T-helper 1 cell treated with Interleukin-12 subunit alpha and Interleukin-12 subunit beta and Interleukin-4 antibody, amounts not matched to agents 30 μg/mL and 1 μg/mL, for 36 hours (primary cell): Measurements from ENCODE around the gene GNB3.

Experiments used
- H3K27ac Mint-ChIP-seq: one replicate; pipeline ENCODE4 v1.8.0; 2021; ENCODE audit warnings: mild to moderate bottlenecking, mixed read lengths
- H3K27me3 Mint-ChIP-seq: one replicate; pipeline ENCODE4 v1.8.0; 2021; ENCODE audit warnings: low read depth, mixed read lengths
- H3K36me3 Mint-ChIP-seq: one replicate; pipeline ENCODE4 v1.8.0; 2021; ENCODE audit warnings: low read depth, mixed read lengths
- H3K4me1 Mint-ChIP-seq: one replicate; pipeline ENCODE4 v1.8.0; 2021; ENCODE audit warnings: low read depth, mixed read lengths
- H3K4me3 Mint-ChIP-seq: one replicate; pipeline ENCODE4 v1.8.0; 2021; ENCODE audit warnings: mild to moderate bottlenecking, moderate library complexity, mixed read lengths
- H3K9me3 Mint-ChIP-seq: one replicate; pipeline ENCODE4 v1.8.0; 2021; ENCODE audit warnings: mixed read lengths

GNB3 gene

DNA sequence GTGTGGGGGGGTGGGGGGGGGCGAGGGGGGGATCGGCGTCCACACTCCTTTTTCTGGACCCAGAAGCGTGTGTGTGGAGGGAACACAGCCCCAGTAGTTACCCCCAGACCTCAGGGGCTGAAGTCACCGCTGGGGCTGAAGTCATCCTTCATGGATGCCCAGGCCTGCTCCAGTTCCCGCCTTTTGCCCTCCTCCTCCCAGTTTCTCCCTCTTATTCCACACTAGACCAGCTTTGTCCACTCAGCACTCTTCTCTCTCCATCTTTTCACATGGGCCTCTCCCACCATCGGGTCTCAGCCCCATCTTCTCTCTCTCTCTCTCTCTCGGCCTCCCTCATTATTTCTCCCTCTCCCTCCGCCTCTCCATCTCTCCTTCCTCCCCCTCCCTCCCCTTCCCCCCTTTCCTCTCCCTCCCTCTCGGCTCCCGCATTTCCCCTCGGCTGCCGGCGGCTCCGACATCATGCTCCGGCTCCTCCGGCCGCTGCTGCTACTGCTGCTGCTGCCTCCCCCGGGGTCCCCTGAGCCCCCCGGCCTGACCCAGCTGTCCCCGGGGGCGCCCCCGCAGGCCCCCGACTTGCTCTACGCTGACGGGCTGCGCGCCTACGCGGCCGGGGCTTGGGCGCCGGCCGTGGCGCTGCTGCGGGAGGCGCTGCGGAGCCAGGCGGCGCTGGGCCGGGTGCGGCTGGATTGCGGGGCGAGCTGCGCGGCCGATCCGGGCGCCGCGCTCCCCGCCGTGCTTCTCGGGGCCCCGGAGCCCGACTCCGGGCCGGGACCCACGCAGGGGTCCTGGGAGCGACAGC lies 12.5 kb upstream of the GNB3 start, which contains the start of gene P3H3:
Gene P3H3, plus strand, starts transcription at position 426 of the 799 bp plus-strand sequence. Its CDS starts 34 bp downstream, at position 460.
- peaks cover 61% of the 10 kb centered on the region for H3K27me3 Mint-ChIP-seq
- no peaks in the 10 kb centered on the region for H3K9me3 Mint-ChIP-seq
- peak within 1 kb of the TSS; percentile 85 for H3K4me3 Mint-ChIP-seq
- peak within 1 kb of the TSS; percentile 72 for H3K27ac Mint-ChIP-seq
- no peaks in the 10 kb centered on the region for H3K36me3 Mint-ChIP-seq
- H3K4me1 Mint-ChIP-seq, result peaks cover 18% of the 10 kb centered on the region

DNA sequence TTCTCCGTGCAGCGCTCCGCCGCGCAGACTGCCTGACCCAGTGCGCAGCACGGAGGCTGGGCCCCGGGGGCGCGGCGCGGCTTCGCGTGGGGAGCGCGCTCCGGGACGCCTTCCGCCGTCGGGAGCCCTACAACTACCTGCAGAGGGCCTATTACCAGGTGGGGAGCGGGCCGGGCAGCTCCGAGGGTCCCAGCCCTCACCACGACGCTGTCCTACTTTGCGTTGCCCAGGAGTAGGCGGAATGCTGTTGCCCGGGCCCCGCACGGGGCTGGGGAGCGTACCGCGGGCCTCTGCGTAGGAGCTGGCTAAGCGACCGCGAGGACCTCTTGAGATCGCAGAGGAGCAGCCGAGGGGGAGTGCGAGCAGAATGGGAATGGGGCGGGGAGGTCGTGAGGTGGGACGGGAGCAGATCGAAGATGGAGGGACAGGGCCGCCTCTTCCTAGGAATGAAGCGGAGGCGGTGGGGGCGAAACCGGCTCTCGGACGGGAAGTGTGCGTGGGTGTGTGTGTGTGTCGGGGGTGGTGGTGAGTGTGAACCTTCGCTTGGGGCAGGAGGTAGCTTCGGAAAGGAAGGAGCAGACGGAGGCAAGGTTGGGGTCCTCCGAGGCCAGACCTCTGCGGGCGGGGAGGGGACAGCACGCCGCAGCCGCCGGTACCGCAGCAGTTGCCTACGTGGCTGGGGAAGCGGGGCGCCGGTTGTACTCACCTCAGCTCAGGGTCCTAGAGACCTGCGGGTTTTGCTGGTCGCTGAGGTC lies 11.8 kb upstream of the GNB3 start:
- H3K27ac Mint-ChIP-seq, result peak overlapping the region; percentile 72
- peaks cover 58% of the 10 kb centered on the region for H3K27me3 Mint-ChIP-seq

GRCh38 chr12:6829536-6830220 lies 11.0 kb upstream of the GNB3 start:
- H3K36me3 Mint-ChIP-seq, result no peaks in the 10 kb centered on the region
- H3K4me3 Mint-ChIP-seq, result peak overlapping the region; percentile 85
- H3K9me3 Mint-ChIP-seq, result no peaks in the 10 kb centered on the region
- H3K27ac Mint-ChIP-seq, result no peak overlapping the region
- peaks cover 53% of the 10 kb centered on the region for H3K27me3 Mint-ChIP-seq
- peaks cover 20% of the 10 kb centered on the region for H3K4me1 Mint-ChIP-seq

More for the DNA sequence above, 11.8 kb upstream of the GNB3 start:
- Mint-ChIP-seq H3K4me3 (peak overlapping the region; percentile 85), H3K4me1 (peaks cover 18% of the 10 kb centered on the region), H3K36me3 (no peaks in the 10 kb centered on the region), H3K9me3 (no peaks in the 10 kb centered on the region)

- H3K9me3 Mint-ChIP-seq, result no peaks in the 10 kb centered on the region
- H3K36me3 Mint-ChIP-seq, result no peaks in the 10 kb centered on the region
- H3K27ac Mint-ChIP-seq, result no peak overlapping the region
- H3K4me3 Mint-ChIP-seq, result peak overlapping the region; percentile 32
- H3K4me1 Mint-ChIP-seq, result peaks cover 19% of the 10 kb centered on the region
- H3K27me3 Mint-ChIP-seq, result peaks cover 46% of the 10 kb centered on the region
Measured at GRCh38 chr12:6830286-6830890, 10.3 kb upstream of the GNB3 start.

- Mint-ChIP-seq H3K4me3 (peak overlapping the region; percentile 9), H3K27ac (no peak overlapping the region), H3K36me3 (no peaks in the 10 kb centered on the region), H3K27me3 (peaks cover 41% of the 10 kb centered on the region), H3K4me1 (peaks cover 19% of the 10 kb centered on the region), H3K9me3 (no peaks in the 10 kb centered on the region)
Measured at GRCh38 chr12:6830999-6831398, 9.7 kb upstream of the GNB3 start.

GRCh38 chr12:6831450-6831995 lies 9.2 kb upstream of the GNB3 start:
- Mint-ChIP-seq H3K27ac (no peak overlapping the region), H3K9me3 (no peaks in the 10 kb centered on the region), H3K4me1 (peaks cover 19% of the 10 kb centered on the region), H3K4me3 (no peak overlapping the region), H3K36me3 (no peaks in the 10 kb centered on the region), H3K27me3 (peaks cover 36% of the 10 kb centered on the region)

GRCh38 chr12:6832125-6832524 lies 8.6 kb upstream of the GNB3 start:
- H3K27ac Mint-ChIP-seq, result no peak overlapping the region
- H3K4me3 Mint-ChIP-seq, result no peak overlapping the region
- H3K9me3 Mint-ChIP-seq, result no peaks in the 10 kb centered on the region
- H3K27me3 Mint-ChIP-seq, result peaks cover 30% of the 10 kb centered on the region
- H3K4me1 Mint-ChIP-seq, result peaks cover 19% of the 10 kb centered on the region
- H3K36me3 Mint-ChIP-seq, result no peaks in the 10 kb centered on the region

GRCh38 chr12:6833189-6833890 lies 7.4 kb upstream of the GNB3 start:
- H3K4me1 Mint-ChIP-seq, result peaks cover 12% of the 10 kb centered on the region
- H3K36me3 Mint-ChIP-seq, result no peaks in the 10 kb centered on the region
- no peaks in the 10 kb centered on the region for H3K9me3 Mint-ChIP-seq
- peaks cover 21% of the 10 kb centered on the region for H3K27me3 Mint-ChIP-seq
- H3K27ac Mint-ChIP-seq, result no peak overlapping the region
- H3K4me3 Mint-ChIP-seq, result no peak overlapping the region

GRCh38 chr12:6834254-6834653 lies 6.5 kb upstream of the GNB3 start:
- H3K27me3 Mint-ChIP-seq, result peaks cover 16% of the 10 kb centered on the region
- H3K4me1 Mint-ChIP-seq, result peaks cover 7% of the 10 kb centered on the region
- H3K36me3 Mint-ChIP-seq, result no peaks in the 10 kb centered on the region
- H3K4me3 Mint-ChIP-seq, result no peak overlapping the region
- no peak overlapping the region for H3K27ac Mint-ChIP-seq
- H3K9me3 Mint-ChIP-seq, result no peaks in the 10 kb centered on the region

DNA sequence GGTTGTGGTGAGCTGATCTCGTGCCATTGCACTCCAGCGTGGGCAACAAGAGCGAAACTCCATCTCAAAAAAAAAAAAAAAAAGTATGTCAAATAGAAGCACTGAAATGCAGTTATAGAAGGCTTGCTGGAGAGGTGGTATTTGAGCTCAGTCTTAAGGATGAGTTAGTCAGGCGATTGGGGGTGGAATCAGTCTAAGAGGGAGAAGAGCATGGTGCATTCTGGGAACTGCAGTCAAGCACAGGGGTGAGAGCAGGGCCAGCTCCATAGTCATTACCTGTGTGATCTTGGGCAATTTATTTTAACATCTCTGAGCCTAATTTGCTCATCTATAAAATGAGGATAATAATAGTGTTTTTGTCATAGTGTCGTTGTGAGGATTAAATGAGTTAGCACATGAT lies 5.9 kb upstream of the GNB3 start:
- Mint-ChIP-seq H3K4me1 (peaks cover 4% of the 10 kb centered on the region), H3K27ac (no peak overlapping the region), H3K27me3 (peaks cover 9% of the 10 kb centered on the region), H3K9me3 (no peaks in the 10 kb centered on the region), H3K36me3 (no peaks in the 10 kb centered on the region), H3K4me3 (no peak overlapping the region)

DNA sequence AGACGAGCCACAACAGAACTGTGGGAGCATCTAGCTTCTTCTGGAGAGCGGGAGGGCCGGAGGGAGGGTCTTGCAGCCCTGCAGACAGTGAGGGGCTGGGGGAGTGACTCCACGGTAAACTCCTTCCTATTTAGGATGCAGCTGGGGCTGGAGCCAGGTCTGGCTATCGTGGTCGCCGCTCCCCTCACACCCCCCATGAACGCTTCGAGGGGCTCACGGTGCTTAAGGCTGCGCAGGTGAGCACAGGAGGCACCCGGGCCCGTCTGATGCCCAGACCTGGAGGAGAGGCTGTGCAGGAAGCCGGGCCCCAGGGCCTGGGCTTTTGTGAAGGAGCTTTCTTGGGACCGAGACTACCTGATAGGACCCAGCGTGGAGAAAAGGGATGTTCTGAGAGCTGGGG lies 3.9 kb upstream of the GNB3 start:
- Mint-ChIP-seq H3K9me3 (no peaks in the 10 kb centered on the region), H3K27me3 (no peaks in the 10 kb centered on the region), H3K36me3 (no peaks in the 10 kb centered on the region), H3K4me1 (peaks cover 4% of the 10 kb centered on the region), H3K27ac (no peak overlapping the region), H3K4me3 (no peak overlapping the region)

- Mint-ChIP-seq H3K4me3 (no peak overlapping the region), H3K27me3 (no peaks in the 10 kb centered on the region)
Measured at GRCh38 chr12:6837370-6838060, 3.2 kb upstream of the GNB3 start.

DNA sequence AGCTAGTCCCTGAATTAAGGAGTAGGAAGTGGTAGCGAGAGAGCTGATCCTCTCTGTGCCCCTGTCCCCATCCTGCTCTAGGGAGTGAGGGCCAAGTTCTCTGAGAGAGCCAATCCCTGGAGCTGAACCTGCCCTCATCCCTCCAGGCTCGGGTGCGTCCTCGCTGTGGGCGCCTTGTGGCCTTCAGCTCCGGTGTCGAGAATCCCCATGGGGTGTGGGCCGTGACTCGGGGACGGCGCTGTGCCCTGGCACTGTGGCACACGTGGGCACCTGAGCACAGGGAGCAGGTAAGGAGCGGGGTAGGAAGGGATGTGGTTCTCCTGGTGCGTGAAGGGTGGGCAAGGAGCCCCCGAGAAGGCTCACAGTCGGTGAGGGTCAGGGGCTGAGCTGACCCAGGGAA lies 1.9 kb upstream of the GNB3 start:
- H3K4me1 Mint-ChIP-seq, result peaks cover 4% of the 10 kb centered on the region
- no peaks in the 10 kb centered on the region for H3K9me3 Mint-ChIP-seq
- no peak overlapping the region for H3K4me3 Mint-ChIP-seq
- no peaks in the 10 kb centered on the region for H3K36me3 Mint-ChIP-seq
- no peaks in the 10 kb centered on the region for H3K27me3 Mint-ChIP-seq
- no peak overlapping the region for H3K27ac Mint-ChIP-seq

More at GRCh38 chr12:6837370-6838060, 3.2 kb upstream of the GNB3 start:
- Mint-ChIP-seq H3K36me3 (no peaks in the 10 kb centered on the region), H3K27ac (no peak overlapping the region), H3K4me1 (peaks cover 4% of the 10 kb centered on the region), H3K9me3 (no peaks in the 10 kb centered on the region)
